ENCODE results near the gene PABPN1. TPM values are rescaled to one million over a fixed set of nuclear protein-coding genes. Genes with fewer than 3 reads are reported as not detected.
A peak's percentile ranks its signal among the peaks of the same experiment; 100 is the strongest.
"Not testable (repeated sequence)": the region's sequence is repeated elsewhere in the genome, so short reads cannot be mapped to it uniquely, and the experiment has no call there.

Gene PABPN1
- total RNA-seq (10 to 100 TPM; 23.7 to 85.1 (median 62.5) TPM), polyA plus RNA-seq (100 to 1,000 TPM in 1 of 2 donors, 10 to 100 TPM in 1; 48.6 to 102 TPM)
- long read RNA-seq, donor 1, transcript PABPN1-202 (6 exons, 2,768 nt), result minor isoform, 5 of 61 reads
- long read RNA-seq, donor 1, transcript PABPN1-201 (7 exons, 2,001 nt), result major isoform, 42 of 61 reads
- long read RNA-seq, donor 1, partial matches to known transcripts, result 0 of 61 reads
- long read RNA-seq, donor 1, other reads (novel, unspliced or antisense), result 11 of 61 reads
- long read RNA-seq, donor 2, partial matches to known transcripts, result 0 of 15 reads
- long read RNA-seq, donor 2, other reads (novel, unspliced or antisense), result 12 of 15 reads
- long read RNA-seq, donor 3, transcript PABPN1-201 (7 exons, 2,001 nt), result major isoform, 41 of 55 reads
- long read RNA-seq, donor 3, partial matches to known transcripts, result 2 of 55 reads
- long read RNA-seq, donor 3, other reads (novel, unspliced or antisense), result 7 of 55 reads

GRCh38 chr14:23320584-23321571 lies at the start of gene PABPN1:
Gene PABPN1 (plus strand): TSS chr14:23321457. CDS start chr14:23321470, 13 bp downstream.
- ATAC-seq (peak; percentile 92 to 97 (median 96)), DNase-seq (peak; percentile 98 to 99 (median 99))
- peaks cover 4 to 26% (median 15%) of the 10 kb centered on the region in 12 donors for H3K4me1 ChIP-seq
- H3K9me3 ChIP-seq, result no peaks in the 10 kb centered on the region
- WGBS, 4 donors, result 3 to 8% (median 5%) methylated on average over 35 to 63 of the region's 63 CpGs
- peak within 1 kb of the TSS; percentile 89 to 98 (median 97) for H3K27ac ChIP-seq
- TF ChIP-seq POLR2A (IDR thresholded peaks at IDR 0.05), result peak in 1 of 2 donors; percentile 53
- no peak for TF ChIP-seq CTCF (IDR thresholded peaks at IDR 0.05)
- no peaks in the 10 kb centered on the region for H3K27me3 ChIP-seq
- peak within 1 kb of the TSS; percentile 84 to 99 (median 92) for H3K4me3 ChIP-seq
- intact Hi-C loops (cut with DNase I), result loop anchor here in 8 of 10 donors (1.0 to 10.0 kb wide), 7 partner anchors 14 to 244 kb away; partner anchors contain the start of genes AP1G2 (in 5 of the 8), NGDN (in 3 of the 8), BCL2L2 (in 1 of the 8) and THTPA (in 1 of the 8)
- H3K36me3 ChIP-seq, result peaks cover 0 to 39% (median 32%) of the 10 kb centered on the region in 9 donors

- Histone ChIP-seq H3K27ac (no peak overlapping the region), H3K4me1 (peaks cover 0 to 8% (median 0%) of the 10 kb centered on the region in 12 donors), H3K9me3 (no peaks in the 10 kb centered on the region), H3K4me3 (no peak overlapping the region), H3K36me3 (peaks cover 0 to 18% (median 12%) of the 10 kb centered on the region in 9 donors), H3K27me3 (no peaks in the 10 kb centered on the region)
- DNase-seq (no peak), ATAC-seq (no peak)
- TF ChIP-seq POLR2A (IDR thresholded peaks at IDR 0.05) (no peak), CTCF (IDR thresholded peaks at IDR 0.05) (no peak)
- intact Hi-C loops (cut with DNase I), result no loop called here
- WGBS, 4 donors, result 81 to 93% (median 91%) methylated on average over 2 of the region's 2 CpGs
Measured at GRCh38 chr14:23275412-23275811, 45.8 kb upstream of the PABPN1 start.

- TF ChIP-seq CTCF (IDR thresholded peaks at IDR 0.05) (no peak), POLR2A (IDR thresholded peaks at IDR 0.05) (no peak)
- H3K9me3 ChIP-seq, result no peaks in the 10 kb centered on the region
- no peak overlapping the region for H3K27ac ChIP-seq
- peaks cover 0 to 8% (median 0%) of the 10 kb centered on the region in 12 donors for H3K4me1 ChIP-seq
- intact Hi-C loops (cut with DNase I), result no loop called here
- peaks cover 0 to 18% (median 12%) of the 10 kb centered on the region in 9 donors for H3K36me3 ChIP-seq
- H3K27me3 ChIP-seq, result no peaks in the 10 kb centered on the region
- WGBS, 4 donors, result 72 to 88% (median 84%) methylated on average over 3 of the region's 3 CpGs
- H3K4me3 ChIP-seq, result no peak overlapping the region
- ATAC-seq, result no peak
- DNase-seq, result no peak
Measured at GRCh38 chr14:23277189-23277588, 44.1 kb upstream of the PABPN1 start.

- intact Hi-C loops (cut with DNase I); H3K4me3 ChIP-seq; H3K9me3 ChIP-seq; H3K27ac ChIP-seq; DNase-seq; ATAC-seq; H3K27me3 ChIP-seq; H3K4me1 ChIP-seq: not testable (repeated sequence)
- H3K36me3 ChIP-seq, result peaks cover 0 to 18% (median 12%) of the 10 kb centered on the region in 9 donors
- WGBS, 4 donors, result 92 to 97% (median 95%) methylated on average over 6 of the region's 6 CpGs
Measured at GRCh38 chr14:23277928-23278327, 43.3 kb upstream of the PABPN1 start.

Measured in heart left ventricle (tissue), 16 donors.